ENCODE results near the gene STH. TPM values are rescaled to one million over a fixed set of nuclear protein-coding genes. Genes with fewer than 3 reads are reported as not detected.

The STH gene
- total RNA-seq, result not detected in 2 replicates

GRCh38 chr17:45998987-45999899 is at the start of gene STH:
Gene STH (plus strand): TSS chr17:45999250. CDS start chr17:45999280, 30 bp downstream.

Other genes with a start within 250 kb of the STH start
- not detected in 2 replicates for gene CRHR1, start 214.9 kb upstream of the STH start, total RNA-seq
- not detected in 2 replicates for gene SPPL2C, start 154.4 kb upstream of the STH start, total RNA-seq
- 0.09 and 0.19 TPM in 2 replicates for gene MAPT, start 104.7 kb upstream of the STH start, total RNA-seq
- gene KANSL1, start 194.2 kb downstream of the STH start, total RNA-seq, result 59.0 and 84.4 TPM in 2 replicates

All from endothelial cell of coronary artery (primary cell).